GM23248 (cell line): ENCODE data around the gene CATSPER2.

ENCODE experiments used
- EZH2 ChIP-seq: fragments of 200-600 bp; sonication (generic); IDR thresholded peaks from 2 replicates; pipeline ENCODE4 v1.6.1; 2018; ENCODE audit warnings: antibody characterized with exemption, mild to moderate bottlenecking; ENCODE audit not compliant: insufficient read depth, poor library complexity, severe bottlenecking
- EZH2phosphoT487 ChIP-seq: fragments of 200-600 bp; sonication (generic); IDR thresholded peaks from 2 replicates; pipeline ENCODE4 v1.6.1; 2018; ENCODE audit warnings: antibody characterized with exemption, moderate library complexity, mild to moderate bottlenecking, low read depth; ENCODE audit not compliant: insufficient read depth

DNA sequence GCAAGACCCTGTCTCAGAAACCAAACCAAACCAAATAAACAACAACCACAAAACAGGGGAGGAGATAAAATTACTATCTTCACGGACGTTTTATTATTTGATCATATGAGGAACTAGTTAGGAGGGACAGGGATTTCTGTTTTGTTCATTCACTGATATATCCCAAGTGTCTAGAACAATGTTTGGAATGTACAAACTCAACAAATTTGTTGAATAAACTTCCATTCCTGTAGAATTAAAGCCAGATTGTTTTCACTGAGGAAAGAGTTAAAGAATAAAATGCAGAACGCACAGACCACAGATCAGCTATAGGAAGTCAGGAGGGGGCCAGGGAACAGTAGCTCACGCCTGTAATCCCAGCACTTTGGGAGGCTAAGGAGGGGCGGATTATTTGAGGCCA is 23.5 kb downstream of the CATSPER2 start:
- TF ChIP-seq EZH2phosphoT487 (no peak), EZH2 (no peak)
